Measurements from ENCODE around the gene SLC44A4. TPM values are rescaled to one million over a fixed set of nuclear protein-coding genes. Genes with fewer than 3 reads are reported as not detected.
A peak's percentile ranks its signal among the peaks of the same experiment; 100 is the strongest.

SLC44A4 gene
- not detected for polyA plus RNA-seq (2012; ENCODE audit: insufficient read depth, insufficient read length, low read depth)

DNA sequence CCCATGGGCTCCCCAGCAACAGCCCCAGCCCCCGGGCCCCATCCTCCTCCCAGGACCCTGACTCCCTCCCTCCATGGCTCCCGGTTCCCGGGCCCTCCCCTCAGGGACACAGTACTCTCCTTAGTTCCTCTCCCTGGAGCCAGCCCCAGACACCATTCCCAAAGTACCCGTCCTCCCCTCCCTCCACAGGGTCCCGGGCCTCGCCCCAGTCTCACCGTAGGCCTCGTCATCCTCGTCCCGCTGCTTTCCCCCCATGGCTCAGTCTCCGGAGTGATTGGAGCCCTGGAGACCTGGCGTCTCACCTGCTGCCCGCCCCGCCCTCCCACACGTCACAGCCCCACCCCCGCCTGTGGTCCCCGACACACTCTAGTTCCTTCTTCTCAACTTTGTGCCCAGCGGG is at the start of gene SLC44A4:
SLC44A4 (minus strand) TSS at position 272 of the 400 bp plus-strand sequence; CDS start at position 255, 17 bp downstream.
- TF ChIP-seq, protein P1, sequence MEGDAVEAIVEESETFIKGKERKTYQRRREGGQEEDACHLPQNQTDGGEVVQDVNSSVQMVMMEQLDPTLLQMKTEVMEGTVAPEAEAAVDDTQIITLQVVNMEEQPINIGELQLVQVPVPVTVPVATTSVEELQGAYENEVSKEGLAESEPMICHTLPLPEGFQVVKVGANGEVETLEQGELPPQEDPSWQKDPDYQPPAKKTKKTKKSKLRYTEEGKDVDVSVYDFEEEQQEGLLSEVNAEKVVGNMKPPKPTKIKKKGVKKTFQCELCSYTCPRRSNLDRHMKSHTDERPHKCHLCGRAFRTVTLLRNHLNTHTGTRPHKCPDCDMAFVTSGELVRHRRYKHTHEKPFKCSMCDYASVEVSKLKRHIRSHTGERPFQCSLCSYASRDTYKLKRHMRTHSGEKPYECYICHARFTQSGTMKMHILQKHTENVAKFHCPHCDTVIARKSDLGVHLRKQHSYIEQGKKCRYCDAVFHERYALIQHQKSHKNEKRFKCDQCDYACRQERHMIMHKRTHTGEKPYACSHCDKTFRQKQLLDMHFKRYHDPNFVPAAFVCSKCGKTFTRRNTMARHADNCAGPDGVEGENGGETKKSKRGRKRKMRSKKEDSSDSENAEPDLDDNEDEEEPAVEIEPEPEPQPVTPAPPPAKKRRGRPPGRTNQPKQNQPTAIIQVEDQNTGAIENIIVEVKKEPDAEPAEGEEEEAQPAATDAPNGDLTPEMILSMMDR (IDR thresholded peaks at IDR 0.05; ENCODE audit: low read depth, low read length), result no peak
- Histone ChIP-seq H3K4me3 (ENCODE audit: low read depth, low read length) (no peak within 1 kb of the TSS), H3K9me3 (no peaks in the 10 kb centered on the region), H3K36me3 (peaks cover 40% of the 10 kb centered on the region), H3K27me3 (no peaks in the 10 kb centered on the region), H3K4me1 (peaks cover 7% of the 10 kb centered on the region)
- no peak for DNase-seq

DNA sequence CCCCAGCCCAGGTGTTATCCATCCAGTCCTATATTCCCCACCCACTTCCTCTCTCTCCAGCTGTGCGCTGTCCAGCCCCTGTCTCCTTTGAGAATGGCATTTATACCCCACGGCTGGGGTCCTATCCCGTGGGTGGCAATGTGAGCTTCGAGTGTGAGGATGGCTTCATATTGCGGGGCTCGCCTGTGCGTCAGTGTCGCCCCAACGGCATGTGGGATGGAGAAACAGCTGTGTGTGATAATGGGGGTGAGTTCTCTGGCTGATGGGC is 49.8 kb upstream of the SLC44A4 start:
- DNase-seq, result no peak
- TF ChIP-seq, protein P1 (IDR thresholded peaks at IDR 0.05; ENCODE audit: low read depth, low read length), result no peak
- H3K9me3 ChIP-seq, result no peaks in the 10 kb centered on the region; the same call in 1 of the 2 replicates

DNA sequence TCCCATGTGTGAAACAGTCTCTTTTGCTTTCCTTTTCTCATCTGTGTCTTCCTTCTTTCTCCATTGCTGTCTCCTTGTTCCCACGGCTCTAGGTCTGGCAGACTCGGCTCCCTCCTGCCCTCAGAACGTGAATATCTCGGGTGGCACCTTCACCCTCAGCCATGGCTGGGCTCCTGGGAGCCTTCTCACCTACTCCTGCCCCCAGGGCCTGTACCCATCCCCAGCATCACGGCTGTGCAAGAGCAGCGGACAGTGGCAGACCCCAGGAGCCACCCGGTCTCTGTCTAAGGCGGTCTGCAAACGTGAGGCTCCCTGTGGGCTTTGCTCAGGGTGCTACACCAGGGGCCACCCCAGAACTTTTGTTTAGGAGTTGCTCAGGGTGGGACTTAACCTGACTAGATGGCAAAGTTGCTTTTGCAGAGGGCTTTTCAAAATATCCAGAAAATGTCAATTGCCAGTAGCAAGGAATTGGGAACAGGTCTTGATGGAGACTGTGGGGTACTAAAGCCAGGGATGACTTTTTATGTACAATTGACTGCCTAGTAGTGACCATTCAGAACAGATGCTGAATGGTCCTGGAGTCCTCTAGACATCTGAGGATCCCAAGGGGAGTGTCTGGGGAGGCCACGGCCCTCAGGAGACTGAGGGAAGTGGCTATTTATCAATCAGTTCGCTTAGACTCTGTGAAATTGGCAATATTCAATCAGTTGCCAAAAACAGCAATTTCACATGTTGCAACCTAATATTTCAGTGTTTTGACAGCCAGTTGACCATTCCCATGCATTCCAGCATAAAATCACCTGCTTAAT is 49.3 kb upstream of the SLC44A4 start:
- DNase-seq, result no peak
- no peaks in the 10 kb centered on the region for H3K36me3 ChIP-seq
- TF ChIP-seq, protein P1 (IDR thresholded peaks at IDR 0.05; ENCODE audit: low read depth, low read length), result no peak
- no peak overlapping the region for H3K4me3 ChIP-seq (ENCODE audit: low read depth, low read length)
- no peaks in the 10 kb centered on the region for H3K4me1 ChIP-seq
- no peaks in the 10 kb centered on the region for H3K27me3 ChIP-seq
- H3K9me3 ChIP-seq, result no peaks in the 10 kb centered on the region; the same call in 1 of the 2 replicates

More for the DNA sequence above, 49.8 kb upstream of the SLC44A4 start:
- no peaks in the 10 kb centered on the region for H3K36me3 ChIP-seq
- H3K27me3 ChIP-seq, result no peaks in the 10 kb centered on the region
- no peak overlapping the region for H3K4me3 ChIP-seq (ENCODE audit: low read depth, low read length)
- H3K4me1 ChIP-seq, result no peaks in the 10 kb centered on the region

DNA sequence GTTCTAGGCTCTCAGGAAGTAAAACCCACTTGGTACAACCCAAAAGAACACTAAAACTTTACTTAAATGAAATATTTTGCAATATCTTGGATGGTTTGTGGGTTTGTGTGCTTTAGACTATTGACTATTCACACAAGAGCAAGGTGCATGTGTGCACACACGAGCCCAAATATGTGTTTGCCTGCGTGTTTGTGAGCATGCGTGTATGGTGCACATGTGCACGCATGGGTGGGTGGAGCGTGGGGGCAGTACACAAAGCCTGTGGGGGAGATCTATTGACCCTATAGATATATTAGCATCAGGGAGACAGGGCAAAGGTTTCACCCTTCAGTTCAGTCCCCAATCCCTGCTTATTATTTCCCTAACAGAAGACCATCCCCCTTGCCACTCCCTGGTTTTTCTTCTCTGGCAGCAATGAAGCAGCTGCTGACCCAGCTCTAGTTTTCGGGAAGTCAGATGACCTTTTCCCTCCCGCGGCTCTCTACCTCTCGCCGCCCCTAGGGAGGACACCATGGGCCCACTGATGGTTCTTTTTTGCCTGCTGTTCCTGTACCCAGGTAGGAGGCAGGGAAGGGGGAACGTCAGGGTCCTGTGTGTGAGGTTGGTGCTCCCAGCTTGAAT is 48.6 kb upstream of the SLC44A4 start, which contains the start of gene C2:
C2 (plus strand) TSS at position 476 of the 621 bp plus-strand sequence; CDS start at position 512, 36 bp downstream.
- H3K9me3 ChIP-seq, result no peaks in the 10 kb centered on the region; the same call in 1 of the 2 replicates

DNA sequence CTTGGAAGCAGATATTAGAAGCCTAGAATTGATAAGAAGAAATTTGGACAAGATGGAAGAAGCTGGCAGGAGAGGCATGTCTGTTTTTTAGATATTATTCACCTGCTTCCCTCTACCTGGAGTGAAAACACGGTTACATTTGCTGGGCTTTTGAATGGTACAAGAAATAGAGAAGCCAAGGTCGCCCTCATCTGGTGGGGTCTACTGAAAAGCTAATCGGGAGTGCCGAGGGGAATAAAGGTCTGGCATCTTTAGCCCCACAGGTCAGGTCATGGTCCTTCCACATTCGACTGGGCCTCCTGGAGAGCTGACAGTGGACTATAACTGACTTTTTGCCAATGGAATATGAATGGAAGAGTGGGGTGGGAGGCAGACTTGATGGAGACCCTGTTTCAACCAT is 44.1 kb upstream of the SLC44A4 start:
- no peaks in the 10 kb centered on the region for H3K9me3 ChIP-seq
- no peaks in the 10 kb centered on the region for H3K36me3 ChIP-seq
- H3K4me3 ChIP-seq (ENCODE audit: low read depth, low read length), result no peak overlapping the region
- H3K4me1 ChIP-seq, result no peaks in the 10 kb centered on the region
- no peaks in the 10 kb centered on the region for H3K27me3 ChIP-seq
- no peak for DNase-seq
- TF ChIP-seq, protein P1 (IDR thresholded peaks at IDR 0.05; ENCODE audit: low read depth, low read length), result peak; percentile 37

More for the DNA sequence above, 48.6 kb upstream of the SLC44A4 start, which contains the start of gene C2:
- Histone ChIP-seq H3K27me3 (no peaks in the 10 kb centered on the region), H3K4me1 (no peaks in the 10 kb centered on the region), H3K36me3 (no peaks in the 10 kb centered on the region), H3K4me3 (ENCODE audit: low read depth, low read length) (no peak within 1 kb of the TSS)
- no peak for DNase-seq
- TF ChIP-seq, protein P1 (IDR thresholded peaks at IDR 0.05; ENCODE audit: low read depth, low read length), result no peak

DNA sequence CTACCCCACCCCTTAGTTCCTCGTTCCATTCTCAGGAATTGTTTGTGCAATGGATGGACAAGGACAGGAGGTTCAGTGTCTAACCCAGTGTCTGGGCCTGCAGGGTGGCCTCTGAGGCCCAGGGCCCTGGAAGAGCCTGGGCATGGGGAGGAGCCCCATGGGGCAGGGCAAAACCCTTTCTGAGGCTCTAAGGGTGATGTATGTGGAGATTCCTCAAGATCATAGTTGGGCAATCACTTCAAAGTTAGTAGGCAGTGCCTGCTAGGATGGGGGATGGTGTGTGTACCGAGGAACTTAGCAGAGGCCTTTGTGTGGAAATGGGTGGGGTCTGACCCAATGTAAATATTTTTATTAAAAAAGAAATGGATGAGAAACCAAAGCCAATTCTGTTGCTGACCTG is 42.0 kb upstream of the SLC44A4 start:
- H3K27me3 ChIP-seq, result no peaks in the 10 kb centered on the region
- DNase-seq, result no peak
- H3K4me3 ChIP-seq (ENCODE audit: low read depth, low read length), result no peak overlapping the region
- H3K4me1 ChIP-seq, result no peaks in the 10 kb centered on the region
- no peaks in the 10 kb centered on the region for H3K36me3 ChIP-seq
- TF ChIP-seq, protein P1 (IDR thresholded peaks at IDR 0.05; ENCODE audit: low read depth, low read length), result no peak
- H3K9me3 ChIP-seq, result no peaks in the 10 kb centered on the region
